ENCODE data around the gene TEX9.
"Not testable (repeated sequence)": the region's sequence is repeated elsewhere in the genome, so short reads cannot be mapped to it uniquely, and the experiment has no call there.

Gene TEX9

GRCh38 chr15:56365075-56365711 lies at the start of gene TEX9:
Gene TEX9 (plus strand): TSS chr15:56365426. CDS start chr15:56365451, 25 bp downstream.
- peak; percentile 85 for DNase-seq (ENCODE audit: low read depth)

- not testable (repeated sequence) for DNase-seq (ENCODE audit: low read depth)
Observed at GRCh38 chr15:56316561-56316960, 48.7 kb upstream of the TEX9 start.

- DNase-seq (ENCODE audit: low read depth): no peak
Observed at GRCh38 chr15:56320316-56320715, 44.9 kb upstream of the TEX9 start.

GRCh38 chr15:56320861-56321260 lies 44.4 kb upstream of the TEX9 start:
- DNase-seq (ENCODE audit: low read depth): no peak

GRCh38 chr15:56322444-56322843 lies 42.8 kb upstream of the TEX9 start:
- no peak for DNase-seq (ENCODE audit: low read depth)

- no peak for DNase-seq (ENCODE audit: low read depth)
Observed at GRCh38 chr15:56323435-56323834, 41.8 kb upstream of the TEX9 start.

- peak; percentile 31 for DNase-seq (ENCODE audit: low read depth)
Observed at GRCh38 chr15:56325186-56325585, 40.0 kb upstream of the TEX9 start.

- DNase-seq (ENCODE audit: low read depth): no peak
Observed at GRCh38 chr15:56327721-56328502, 37.3 kb upstream of the TEX9 start.

GRCh38 chr15:56337084-56337725 lies 28.0 kb upstream of the TEX9 start:
- DNase-seq (ENCODE audit: low read depth): no peak

- DNase-seq (ENCODE audit: low read depth): peak; percentile 2
Observed at GRCh38 chr15:56339594-56339993, 25.6 kb upstream of the TEX9 start.

- no peak for DNase-seq (ENCODE audit: low read depth)
Observed at GRCh38 chr15:56341201-56341600, 24.0 kb upstream of the TEX9 start.

GRCh38 chr15:56342653-56343052 lies 22.6 kb upstream of the TEX9 start:
- no peak for DNase-seq (ENCODE audit: low read depth)

GRCh38 chr15:56343879-56344278 lies 21.3 kb upstream of the TEX9 start:
- no peak for DNase-seq (ENCODE audit: low read depth)

- no peak for DNase-seq (ENCODE audit: low read depth)
Observed at GRCh38 chr15:56344336-56344735, 20.9 kb upstream of the TEX9 start.

- DNase-seq (ENCODE audit: low read depth): no peak
Observed at GRCh38 chr15:56346414-56346813, 18.8 kb upstream of the TEX9 start.

- DNase-seq (ENCODE audit: low read depth): no peak
Observed at GRCh38 chr15:56349554-56349953, 15.7 kb upstream of the TEX9 start.

GRCh38 chr15:56351353-56351752 lies 13.9 kb upstream of the TEX9 start:
- DNase-seq (ENCODE audit: low read depth): no peak

- no peak for DNase-seq (ENCODE audit: low read depth)
Observed at GRCh38 chr15:56351957-56352506, 13.2 kb upstream of the TEX9 start.

- peak; percentile 9 for DNase-seq (ENCODE audit: low read depth)
Observed at GRCh38 chr15:56353119-56353518, 12.1 kb upstream of the TEX9 start.

- no peak for DNase-seq (ENCODE audit: low read depth)
Observed at GRCh38 chr15:56353740-56354139, 11.5 kb upstream of the TEX9 start.

- DNase-seq (ENCODE audit: low read depth): peak; percentile 68
Observed at GRCh38 chr15:56356616-56357015, 8.6 kb upstream of the TEX9 start.

GRCh38 chr15:56358604-56359003 lies 6.6 kb upstream of the TEX9 start:
- DNase-seq (ENCODE audit: low read depth): no peak

- no peak for DNase-seq (ENCODE audit: low read depth)
Observed at GRCh38 chr15:56361987-56362386, 3.2 kb upstream of the TEX9 start.
